ENCODE results near the gene EVC2. TPM values are rescaled to one million over a fixed set of nuclear protein-coding genes. Genes with fewer than 3 reads are reported as not detected.

EVC2 gene
- total RNA-seq, 1 experiment from 2014 or later: 6.0 TPM

DNA sequence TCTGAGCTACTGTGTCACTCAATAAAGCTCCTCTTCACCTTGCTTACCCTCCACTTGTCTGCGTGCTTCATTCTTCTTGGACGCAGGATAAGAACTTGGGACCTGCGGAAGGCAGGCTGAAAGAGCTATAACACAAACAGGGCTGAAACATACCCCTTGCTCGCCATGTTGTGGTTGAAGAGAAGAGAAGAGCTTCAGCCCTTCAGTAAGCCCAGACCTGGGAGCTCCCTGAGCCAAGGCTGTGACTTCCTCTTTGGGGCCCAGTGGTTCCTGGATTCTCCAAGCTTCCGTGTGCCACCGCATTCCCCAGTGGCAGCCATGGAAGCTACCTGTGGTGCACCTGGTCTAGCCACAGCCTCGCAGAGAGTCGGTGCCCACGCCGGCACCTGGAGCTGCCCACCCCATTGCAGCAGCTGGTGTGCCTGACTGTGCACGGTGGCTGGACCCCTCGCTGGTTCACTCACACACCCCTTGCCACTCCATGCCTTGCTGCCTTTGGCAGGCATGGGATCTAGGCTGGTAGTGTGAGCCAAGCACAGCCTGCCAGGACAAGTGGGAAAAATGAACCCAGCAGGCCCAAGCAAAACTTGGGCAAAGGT, 160.6 kb downstream of the EVC2 start:
- H3K4me1 ChIP-seq (ENCODE audit: insufficient read depth, low read length, poor library complexity, severe bottlenecking): no peaks in the 10 kb centered on the region
- BruUV-seq (replicated peaks): no TSS peak
- H3K27me3 ChIP-seq (replicated peaks; ENCODE audit: insufficient read depth, low read depth, low read length, poor library complexity): no peaks in the 10 kb centered on the region
- TF ChIP-seq, protein P1, sequence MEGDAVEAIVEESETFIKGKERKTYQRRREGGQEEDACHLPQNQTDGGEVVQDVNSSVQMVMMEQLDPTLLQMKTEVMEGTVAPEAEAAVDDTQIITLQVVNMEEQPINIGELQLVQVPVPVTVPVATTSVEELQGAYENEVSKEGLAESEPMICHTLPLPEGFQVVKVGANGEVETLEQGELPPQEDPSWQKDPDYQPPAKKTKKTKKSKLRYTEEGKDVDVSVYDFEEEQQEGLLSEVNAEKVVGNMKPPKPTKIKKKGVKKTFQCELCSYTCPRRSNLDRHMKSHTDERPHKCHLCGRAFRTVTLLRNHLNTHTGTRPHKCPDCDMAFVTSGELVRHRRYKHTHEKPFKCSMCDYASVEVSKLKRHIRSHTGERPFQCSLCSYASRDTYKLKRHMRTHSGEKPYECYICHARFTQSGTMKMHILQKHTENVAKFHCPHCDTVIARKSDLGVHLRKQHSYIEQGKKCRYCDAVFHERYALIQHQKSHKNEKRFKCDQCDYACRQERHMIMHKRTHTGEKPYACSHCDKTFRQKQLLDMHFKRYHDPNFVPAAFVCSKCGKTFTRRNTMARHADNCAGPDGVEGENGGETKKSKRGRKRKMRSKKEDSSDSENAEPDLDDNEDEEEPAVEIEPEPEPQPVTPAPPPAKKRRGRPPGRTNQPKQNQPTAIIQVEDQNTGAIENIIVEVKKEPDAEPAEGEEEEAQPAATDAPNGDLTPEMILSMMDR (conservative IDR thresholded peaks at IDR 0.05; ENCODE audit: low read depth, low read length): no peak
- TF ChIP-seq EZH2 (IDR thresholded peaks at IDR 0.05; ENCODE audit: borderline replicate concordance, low read depth, low read length, poor library complexity, severe bottlenecking): no peak
- no peaks in the 10 kb centered on the region for H3K36me3 ChIP-seq (ENCODE audit: insufficient read depth, low read length, poor library complexity, severe bottlenecking)
- no peak overlapping the region for H3K27ac ChIP-seq (ENCODE audit: low read depth, low read length, poor library complexity, severe bottlenecking)
- H3K4me3 ChIP-seq (ENCODE audit: low read depth, low read length, poor library complexity, severe bottlenecking): no peak overlapping the region
- H3K9me3 ChIP-seq (ENCODE audit: low read depth, low read length, poor library complexity, severe bottlenecking): no peaks in the 10 kb centered on the region
- POLR2A ChIA-PET (ENCODE audit: low non-redundant PET): no interaction called here
- CTCF ChIA-PET: no interaction called here
- intact Hi-C loops (cut with micrococcal nuclease; ENCODE audit: unreplicated experiment): no loop called here
- no peak for DNase-seq (ENCODE audit: low spot score)

DNA sequence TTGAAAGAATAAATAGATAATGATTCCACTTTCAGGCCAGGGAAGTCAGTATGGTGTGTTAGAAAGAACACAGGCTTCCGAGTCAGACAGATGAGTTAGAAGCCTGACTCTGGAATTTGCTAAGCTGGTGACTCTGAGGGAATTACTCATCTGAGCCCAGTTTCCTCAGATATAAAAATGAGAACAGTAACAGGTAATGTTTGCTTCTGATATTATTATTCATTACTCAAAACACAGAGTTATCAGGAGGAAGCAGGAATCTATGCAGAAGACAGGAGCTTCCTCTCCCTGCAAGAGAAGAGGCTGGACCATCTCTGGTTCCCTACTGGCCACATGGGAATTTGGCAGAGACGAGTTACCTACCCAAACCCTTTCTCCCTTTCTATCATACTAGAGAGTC, 163.1 kb downstream of the EVC2 start:
- no peaks in the 10 kb centered on the region for H3K9me3 ChIP-seq (ENCODE audit: low read depth, low read length, poor library complexity, severe bottlenecking)
- TF ChIP-seq EZH2 (IDR thresholded peaks at IDR 0.05; ENCODE audit: borderline replicate concordance, low read depth, low read length, poor library complexity, severe bottlenecking): no peak
- TF ChIP-seq, protein P1 (conservative IDR thresholded peaks at IDR 0.05; ENCODE audit: low read depth, low read length): no peak
- H3K27ac ChIP-seq (ENCODE audit: low read depth, low read length, poor library complexity, severe bottlenecking): no peak overlapping the region
- no peaks in the 10 kb centered on the region for H3K36me3 ChIP-seq (ENCODE audit: insufficient read depth, low read length, poor library complexity, severe bottlenecking)
- intact Hi-C loops (cut with micrococcal nuclease; ENCODE audit: unreplicated experiment): no loop called here
- H3K4me3 ChIP-seq (ENCODE audit: low read depth, low read length, poor library complexity, severe bottlenecking): no peak overlapping the region
- DNase-seq (ENCODE audit: low spot score): no peak
- no TSS peak for BruUV-seq (replicated peaks)
- ChIA-PET POLR2A (ENCODE audit: low non-redundant PET) (no interaction called here), CTCF (no interaction called here)
- no peaks in the 10 kb centered on the region for H3K27me3 ChIP-seq (replicated peaks; ENCODE audit: insufficient read depth, low read depth, low read length, poor library complexity)
- H3K4me1 ChIP-seq (ENCODE audit: insufficient read depth, low read length, poor library complexity, severe bottlenecking): no peaks in the 10 kb centered on the region

DNA sequence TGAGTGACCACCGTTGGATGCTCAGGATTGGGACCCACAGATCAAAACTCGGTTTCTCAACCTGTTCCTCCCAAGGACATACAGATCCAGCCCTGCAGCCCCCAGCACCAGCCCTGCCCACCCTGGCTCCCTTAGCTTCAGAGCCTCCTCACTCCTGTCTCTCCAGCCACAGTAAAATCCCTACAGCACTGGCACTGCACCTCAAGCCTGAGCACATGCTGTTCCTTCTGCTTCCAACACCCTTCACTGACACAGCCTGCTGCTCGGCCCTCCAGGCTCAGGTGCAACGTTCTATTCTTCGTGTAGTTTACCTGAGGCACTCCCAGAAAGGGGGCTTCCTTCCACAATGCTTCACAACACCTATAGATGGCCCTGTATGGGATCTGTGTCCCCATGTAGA, 163.6 kb downstream of the EVC2 start:
- Histone ChIP-seq H3K27ac (ENCODE audit: low read depth, low read length, poor library complexity, severe bottlenecking) (no peak overlapping the region), H3K4me3 (ENCODE audit: low read depth, low read length, poor library complexity, severe bottlenecking) (no peak overlapping the region), H3K36me3 (ENCODE audit: insufficient read depth, low read length, poor library complexity, severe bottlenecking) (no peaks in the 10 kb centered on the region), H3K9me3 (ENCODE audit: low read depth, low read length, poor library complexity, severe bottlenecking) (no peaks in the 10 kb centered on the region), H3K27me3 (replicated peaks; ENCODE audit: insufficient read depth, low read depth, low read length, poor library complexity) (no peaks in the 10 kb centered on the region), H3K4me1 (ENCODE audit: insufficient read depth, low read length, poor library complexity, severe bottlenecking) (no peaks in the 10 kb centered on the region)
- intact Hi-C loops (cut with micrococcal nuclease; ENCODE audit: unreplicated experiment): no loop called here
- DNase-seq (ENCODE audit: low spot score): no peak
- ChIA-PET CTCF (no interaction called here), POLR2A (ENCODE audit: low non-redundant PET) (no interaction called here)
- TF ChIP-seq, protein P1 (conservative IDR thresholded peaks at IDR 0.05; ENCODE audit: low read depth, low read length): no peak
- no peak for TF ChIP-seq EZH2 (IDR thresholded peaks at IDR 0.05; ENCODE audit: borderline replicate concordance, low read depth, low read length, poor library complexity, severe bottlenecking)
- no TSS peak for BruUV-seq (replicated peaks)
